IPS-NIHi7 (cell line): Measurements from ENCODE around the gene OR6B2.
"Not testable (repeated sequence)": the region's sequence is repeated elsewhere in the genome, so short reads cannot be mapped to it uniquely, and the experiment has no call there.

Experiments used
- DNase-seq: peaks from one replicate; pipeline ENCODE4 v3.0.0; 2012; ENCODE audit warnings: mixed read lengths; ENCODE audit errors: extremely low spot score

OR6B2 gene

DNA sequence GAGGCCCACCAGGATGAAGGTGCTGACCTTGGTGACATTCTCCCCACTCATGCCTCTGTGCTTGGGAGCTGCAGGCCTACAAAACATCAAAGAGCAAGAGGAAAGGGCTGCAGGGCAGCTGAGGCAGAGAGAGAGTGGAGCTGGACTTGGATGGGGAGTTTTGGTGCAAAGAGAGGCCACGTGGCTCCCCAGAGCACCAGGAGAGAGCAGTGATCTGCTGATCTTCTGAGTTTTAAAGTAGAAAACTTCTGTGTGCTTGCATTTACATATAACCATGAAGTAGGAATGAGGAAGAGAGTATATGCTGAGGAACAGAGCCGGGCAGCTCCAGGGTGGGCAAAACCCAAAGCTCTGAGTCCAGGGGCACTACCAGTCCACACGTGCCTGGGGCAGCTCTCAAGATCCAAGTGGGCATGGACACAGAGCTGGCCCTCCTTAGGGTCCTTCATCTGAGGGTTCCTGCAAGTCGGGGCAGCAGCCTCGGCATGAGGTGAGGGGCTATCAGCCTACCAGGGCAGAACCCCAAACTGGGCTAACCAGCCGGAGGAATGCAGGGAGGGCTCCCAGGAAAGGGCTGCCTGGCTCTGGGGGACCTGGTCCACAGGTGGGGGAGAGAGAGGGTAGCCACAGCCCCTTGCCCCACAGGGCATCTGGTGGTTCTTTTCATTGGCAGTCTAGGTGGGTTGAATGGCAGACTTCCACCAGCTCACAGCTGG lies at the start of gene OR6B2:
TSS of gene OR6B2 (minus strand) at position 51 of the 716 bp plus-strand sequence. CDS start at position 51, 0 bp downstream.
- DNase-seq, result no peak

GRCh38 chr2:240078631-240079030 lies 48.4 kb upstream of the OR6B2 start:
- no peak for DNase-seq

GRCh38 chr2:240077442-240077841 lies 47.2 kb upstream of the OR6B2 start:
- DNase-seq, result no peak

DNA sequence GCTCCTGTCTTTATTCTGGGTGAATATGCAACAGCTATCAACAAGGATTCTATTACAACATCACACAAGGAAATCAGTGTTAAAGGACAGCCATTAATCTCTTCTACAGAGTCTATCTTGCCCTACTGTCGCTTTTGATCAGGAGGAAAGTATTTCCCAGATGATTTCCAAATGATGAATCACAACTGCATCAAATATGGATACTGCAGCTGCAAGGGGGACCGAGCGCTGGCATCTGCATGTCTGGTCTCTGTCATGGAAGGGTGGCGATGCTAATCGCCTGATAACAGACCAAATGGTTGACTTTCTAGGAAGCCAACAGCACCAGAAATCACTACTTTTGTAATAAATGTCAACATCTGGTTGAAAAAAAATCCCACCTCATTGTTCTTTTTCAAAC lies 44.3 kb upstream of the OR6B2 start:
- DNase-seq, result no peak

DNA sequence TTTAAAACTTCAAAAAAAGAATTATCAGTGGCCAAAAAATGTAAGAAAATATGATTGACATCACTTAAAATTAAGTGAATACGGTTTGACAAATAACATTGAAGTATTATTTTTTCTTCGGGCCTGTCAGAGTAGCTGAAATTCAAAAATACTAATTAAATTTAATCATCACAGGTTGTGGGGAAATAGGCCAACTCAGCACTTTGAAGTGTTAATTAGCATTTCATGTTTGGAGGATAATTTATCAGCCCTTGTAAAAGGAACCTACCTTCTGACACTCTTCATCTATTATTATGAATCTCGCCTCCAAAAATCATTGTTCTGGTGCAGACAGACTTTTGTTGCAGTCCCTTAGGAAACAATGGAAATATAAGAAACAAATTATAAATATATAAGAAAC lies 40.7 kb upstream of the OR6B2 start:
- DNase-seq, result no peak

DNA sequence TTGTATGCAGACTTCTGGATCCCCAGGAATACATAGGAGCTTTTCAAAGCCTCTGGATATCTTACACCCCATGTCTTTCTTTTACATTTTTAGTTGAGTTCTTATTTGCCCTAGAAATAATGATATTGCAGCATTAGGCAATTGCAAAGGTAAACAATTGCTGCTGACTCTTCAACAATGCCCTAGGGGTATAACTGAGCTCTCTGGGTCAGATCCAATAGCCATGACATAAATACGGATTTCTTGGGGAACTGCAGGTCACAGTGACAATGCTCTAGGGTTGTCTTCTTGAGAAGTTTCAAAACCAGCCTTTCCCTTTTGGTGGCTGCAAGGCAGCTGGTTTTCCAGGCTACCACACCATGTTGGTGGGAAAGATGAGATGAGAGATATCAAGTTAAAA lies 39.6 kb upstream of the OR6B2 start:
- no peak for DNase-seq

- no peak for DNase-seq
Measured at GRCh38 chr2:240068193-240068592, 38.0 kb upstream of the OR6B2 start.

DNA sequence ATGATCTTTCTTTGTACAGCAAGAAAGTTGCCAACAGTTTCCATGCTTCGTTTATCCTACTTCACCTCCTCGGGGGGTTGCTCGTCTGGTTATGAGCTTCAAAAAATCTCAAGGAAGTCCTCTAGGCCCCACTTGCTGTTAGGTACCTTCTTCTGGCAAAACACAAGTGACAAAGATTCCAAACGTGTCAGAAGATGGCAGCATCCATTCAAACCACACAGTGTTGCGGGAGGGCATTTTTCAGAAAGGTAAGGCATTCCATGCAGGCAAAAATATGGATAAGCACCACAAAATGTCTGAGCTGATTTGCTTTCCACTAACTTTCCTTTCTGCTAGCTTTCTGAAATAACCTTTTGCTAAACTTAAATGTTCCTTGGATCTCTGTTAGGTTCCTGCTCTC lies 36.3 kb upstream of the OR6B2 start:
- no peak for DNase-seq

- no peak for DNase-seq
Measured at GRCh38 chr2:240064898-240065297, 34.7 kb upstream of the OR6B2 start.

DNA sequence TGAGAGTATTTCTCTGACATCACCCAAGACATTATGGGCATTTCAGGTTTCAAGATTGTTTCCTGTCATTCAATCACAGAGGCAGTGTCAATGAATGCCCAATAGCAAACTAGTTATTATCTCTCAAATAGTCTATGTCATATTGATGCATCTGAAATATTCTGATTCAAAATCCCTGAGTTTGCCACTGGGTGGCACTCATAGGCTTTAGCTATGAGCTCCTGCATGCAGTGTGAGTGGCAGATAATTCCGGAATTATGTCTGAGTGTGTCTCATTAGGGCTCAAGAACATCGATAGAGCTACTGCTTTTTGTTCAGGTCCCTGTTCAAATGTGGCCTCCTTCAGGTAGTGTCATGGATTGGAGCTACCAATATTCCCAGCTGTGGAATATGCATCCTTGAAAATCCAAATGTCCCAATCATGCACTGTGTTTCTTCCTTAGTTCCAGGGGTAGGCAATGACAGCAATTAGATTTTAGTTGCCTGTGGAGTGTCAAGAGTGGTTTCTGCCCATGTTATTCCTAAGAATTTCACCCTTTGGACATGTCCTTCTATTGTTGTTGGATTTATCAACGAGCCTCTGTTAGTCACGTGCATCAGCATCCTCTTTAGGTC lies 30.9 kb upstream of the OR6B2 start:
- DNase-seq, result peak; percentile 48

DNA sequence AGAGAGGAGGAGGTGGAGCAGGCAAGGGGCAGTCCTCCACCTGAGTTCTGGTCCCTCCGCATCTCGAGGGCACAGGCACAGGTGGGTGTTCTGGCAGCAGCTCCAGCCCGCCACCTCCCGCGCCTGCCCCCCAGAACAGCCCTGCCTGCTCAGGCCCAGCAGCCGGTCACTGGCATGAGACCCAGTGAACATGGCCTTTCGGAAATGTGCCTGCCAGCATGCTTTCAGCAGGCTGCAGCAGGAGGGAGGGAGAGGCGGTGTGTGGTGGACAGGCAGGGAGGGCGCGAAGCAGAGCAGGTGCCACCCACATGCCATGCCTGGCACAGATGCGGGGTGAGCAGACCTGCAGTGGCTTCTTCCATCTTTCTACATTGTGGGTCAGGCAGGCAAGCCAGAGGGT lies 26.4 kb upstream of the OR6B2 start:
- DNase-seq, result no peak

DNA sequence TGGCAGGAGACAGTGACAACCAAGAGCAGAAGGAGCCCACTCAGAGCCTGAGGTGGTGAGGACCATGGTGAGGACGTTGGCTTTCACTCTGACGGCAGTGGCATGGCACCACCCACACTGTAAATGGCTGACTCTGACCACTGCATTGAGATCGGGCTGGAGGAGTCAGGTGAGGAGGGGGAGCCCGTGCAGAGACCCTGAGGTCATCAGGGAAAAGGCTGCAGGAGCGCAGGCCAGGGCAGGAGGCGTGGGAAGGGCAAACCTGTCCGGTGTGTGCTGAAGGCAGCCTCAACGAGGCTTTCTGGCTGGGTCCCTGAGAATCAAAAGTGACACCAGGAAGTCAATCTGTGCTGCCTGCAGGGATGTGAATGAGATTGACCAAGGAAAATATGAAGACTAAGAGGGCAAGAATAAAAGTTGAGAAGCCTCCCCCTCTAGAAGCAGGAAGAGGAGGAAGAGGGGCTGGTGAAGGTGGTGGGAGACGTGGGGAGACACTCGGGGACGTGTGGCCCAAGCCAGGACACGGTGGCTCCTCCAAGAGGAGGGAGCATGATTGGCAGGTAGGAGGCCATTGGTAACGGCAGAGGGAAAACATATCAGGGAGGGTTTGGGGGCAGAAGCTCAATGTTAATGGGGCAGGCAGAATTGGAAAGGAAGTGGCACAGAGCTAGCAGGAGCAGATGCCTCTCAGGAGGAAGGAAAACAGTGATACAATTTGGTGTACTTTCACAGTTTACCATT lies 25.1 kb upstream of the OR6B2 start:
- DNase-seq, result no peak

DNA sequence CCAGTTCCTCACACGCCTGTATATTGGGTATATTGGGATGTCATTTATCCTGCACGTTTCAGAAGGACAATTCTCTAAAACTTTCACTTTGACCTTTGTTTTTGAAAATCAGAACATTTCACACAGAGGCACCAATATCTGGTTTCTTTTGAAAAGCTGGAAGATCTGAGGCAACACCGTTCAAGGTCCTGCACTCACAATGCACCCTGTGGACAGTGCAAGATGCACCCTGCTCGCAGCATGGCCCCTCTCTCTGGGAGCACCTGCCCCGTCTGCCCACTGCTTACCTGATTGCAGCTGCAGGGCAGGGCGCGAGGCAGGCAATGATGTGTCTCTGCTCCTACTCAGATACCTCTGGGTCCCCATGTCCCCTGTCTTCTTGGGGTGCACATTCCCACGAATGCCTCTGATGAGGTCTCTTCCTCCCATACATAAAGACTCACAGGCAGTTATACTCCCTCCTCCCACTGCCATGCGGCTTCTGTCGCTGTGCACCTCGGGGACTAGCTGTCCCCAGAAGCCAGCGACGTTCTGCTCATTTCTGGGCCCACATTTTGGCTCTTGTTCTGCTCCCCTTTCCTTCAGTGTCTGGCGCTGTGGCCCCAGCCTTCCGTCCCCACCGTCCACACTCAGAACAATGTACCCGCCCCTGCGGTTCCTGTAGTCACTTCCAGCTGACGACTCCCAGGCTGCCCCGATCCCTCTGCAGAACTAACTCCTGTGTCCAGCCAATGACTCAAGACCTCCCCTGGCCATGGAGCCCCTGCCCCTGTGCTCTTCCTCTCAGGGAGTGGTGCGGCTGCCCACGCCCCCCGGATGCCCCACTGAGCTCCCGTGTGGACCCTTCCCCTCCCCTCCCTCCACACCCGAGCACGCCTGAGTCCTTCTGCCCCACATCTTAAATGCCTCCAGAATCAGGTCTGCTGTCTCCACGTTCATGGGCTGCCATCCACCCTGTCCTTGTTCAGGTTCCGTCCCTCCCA lies 23.2 kb upstream of the OR6B2 start, which contains the start of gene OR6B3:
TSS of gene OR6B3 (minus strand) at position 349 of the 983 bp plus-strand sequence.
- DNase-seq, result no peak

GRCh38 chr2:240052524-240052923 lies 22.3 kb upstream of the OR6B2 start:
- no peak for DNase-seq

- DNase-seq, result no peak
Measured at GRCh38 chr2:240051697-240052096, 21.5 kb upstream of the OR6B2 start.

GRCh38 chr2:240050278-240050677 lies 20.0 kb upstream of the OR6B2 start:
- DNase-seq, result no peak

DNA sequence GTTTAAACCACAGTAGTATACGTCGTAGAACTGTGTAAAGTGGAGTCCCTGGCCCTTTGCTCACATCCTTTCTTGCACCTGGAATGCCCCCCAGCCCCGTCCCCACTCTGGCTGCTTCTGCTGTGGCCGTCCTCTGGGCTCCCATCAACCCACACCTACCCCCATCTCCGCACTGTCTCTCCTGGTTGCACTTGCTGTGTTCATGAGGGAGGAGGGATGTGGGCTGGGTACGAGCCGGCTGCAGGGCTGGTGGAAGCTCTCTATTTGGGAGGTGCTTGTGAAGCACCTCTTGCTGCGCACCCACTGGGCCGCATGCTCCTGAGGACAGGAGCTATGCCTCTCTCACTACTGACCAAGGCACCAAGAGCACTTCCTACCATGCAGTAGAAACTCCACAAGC lies 18.0 kb upstream of the OR6B2 start:
- no peak for DNase-seq

GRCh38 chr2:240045098-240045497 lies 14.9 kb upstream of the OR6B2 start:
- DNase-seq, result no peak

GRCh38 chr2:240044096-240044495 lies 13.9 kb upstream of the OR6B2 start:
- not testable (repeated sequence) for DNase-seq

GRCh38 chr2:240043279-240043989 lies 13.2 kb upstream of the OR6B2 start:
- no peak for DNase-seq

DNA sequence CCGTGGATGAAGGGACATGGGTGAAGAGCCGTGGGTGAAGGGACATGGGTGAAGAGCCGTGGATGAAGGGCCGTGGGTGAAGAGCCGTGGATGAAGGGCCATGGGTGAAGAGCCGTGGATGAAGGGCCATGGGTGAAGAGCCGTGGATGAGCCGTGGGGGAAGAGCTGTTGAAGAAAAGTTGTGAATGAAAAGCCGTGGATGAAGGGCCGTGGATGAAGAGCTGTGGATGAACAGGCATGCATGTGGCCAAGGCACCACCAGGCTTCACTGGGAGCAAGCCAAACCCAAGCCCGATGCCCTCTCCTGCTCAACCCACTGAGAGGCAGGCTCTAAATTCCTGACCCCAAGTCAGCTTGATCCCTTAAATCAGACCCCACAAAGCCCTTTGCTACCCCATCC lies 12.5 kb upstream of the OR6B2 start:
- DNase-seq, result no peak
